Measurements from ENCODE around the gene DPYSL4.

The DPYSL4 gene

DNA sequence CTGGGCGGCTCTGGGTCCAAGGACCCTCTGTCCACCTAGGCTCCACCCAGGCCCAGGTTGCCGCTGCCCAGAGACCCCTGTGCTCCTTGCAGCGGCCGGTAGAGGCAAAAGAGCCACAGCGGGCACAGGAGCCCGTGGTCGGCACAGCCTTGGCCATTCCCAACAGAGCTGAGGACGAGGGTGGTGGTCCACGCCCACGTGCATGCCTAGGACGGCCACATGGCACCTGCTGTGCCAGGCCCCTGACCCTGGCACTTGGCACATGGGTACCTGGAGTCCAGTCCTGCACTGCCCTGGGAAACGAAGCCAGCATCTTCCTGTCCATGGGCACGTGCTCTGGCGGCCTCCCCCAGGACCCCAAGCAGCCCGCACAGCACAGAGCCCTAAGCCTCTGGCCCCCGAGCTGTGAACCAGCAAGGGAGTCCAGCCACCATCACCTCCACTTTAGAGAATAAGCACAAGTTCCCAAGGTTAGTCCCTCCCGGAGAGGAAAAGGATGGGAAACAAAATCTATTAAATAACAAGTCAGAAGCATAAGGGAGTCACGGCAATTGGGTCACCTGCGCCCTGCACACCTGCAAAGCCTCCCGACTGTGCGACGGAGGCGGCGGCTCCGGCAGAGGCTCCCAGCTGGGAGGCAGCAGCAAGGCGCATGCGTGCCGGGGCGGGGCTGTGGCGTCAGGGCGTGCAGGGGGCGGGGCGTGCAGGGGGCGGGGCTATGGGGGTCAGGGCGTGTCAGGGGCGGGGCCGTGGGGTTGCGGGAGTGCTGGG lies 61.9 kb downstream of the DPYSL4 start:
- DNase-seq: peak; percentile 20

DNA sequence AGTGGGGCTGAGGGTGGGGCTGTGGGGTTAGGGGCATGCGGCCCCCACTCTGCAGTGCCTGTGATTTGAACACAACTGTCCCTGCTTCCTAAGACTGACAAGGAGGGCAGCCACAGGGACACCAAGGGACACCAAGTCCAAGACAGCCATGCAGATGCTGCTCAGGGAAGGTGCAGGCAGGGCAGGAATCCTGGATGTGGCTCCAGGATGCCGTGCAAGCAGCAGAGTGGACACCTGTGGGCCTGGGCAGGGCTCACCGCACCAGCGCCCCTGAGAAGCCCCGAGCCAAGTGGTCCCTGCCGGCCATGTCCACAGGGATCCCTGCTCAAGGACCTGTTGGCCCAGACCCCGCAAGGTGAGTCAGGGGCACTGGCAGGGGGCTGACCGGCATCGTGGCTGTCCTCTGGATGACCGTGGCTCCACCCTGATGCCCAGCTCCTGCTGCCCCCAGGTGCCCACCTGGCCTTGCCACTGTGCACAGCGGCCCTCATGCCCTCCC lies 62.5 kb downstream of the DPYSL4 start:
- no peak for DNase-seq

DNA sequence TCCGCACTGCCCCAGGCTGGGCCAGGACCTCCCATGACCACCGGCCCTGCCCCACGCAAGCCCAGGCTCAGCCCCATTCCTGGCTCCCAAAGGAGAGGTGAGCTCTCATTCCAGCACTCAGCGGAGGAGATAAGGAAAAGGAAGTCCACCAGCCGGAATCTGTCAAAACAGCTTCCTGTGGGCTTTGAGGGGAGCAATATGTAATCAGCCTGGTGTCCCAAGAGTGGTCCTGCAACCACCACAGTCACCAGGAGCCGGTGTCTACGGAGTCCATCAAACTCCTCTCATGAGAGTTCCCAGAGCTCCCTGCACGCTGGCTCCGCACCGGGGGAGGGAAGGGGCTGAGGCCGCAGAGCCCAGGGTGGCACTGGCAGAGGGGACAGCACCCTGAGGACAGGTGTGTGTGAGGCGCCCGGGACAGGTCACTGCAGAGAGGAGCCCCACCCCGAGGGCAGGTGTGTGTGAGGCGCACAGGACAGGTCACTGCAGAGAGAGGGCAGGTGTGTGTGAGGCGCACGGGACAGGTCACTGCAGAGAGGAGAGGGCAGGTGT lies 63.2 kb downstream of the DPYSL4 start:
- no peak for DNase-seq

DNA sequence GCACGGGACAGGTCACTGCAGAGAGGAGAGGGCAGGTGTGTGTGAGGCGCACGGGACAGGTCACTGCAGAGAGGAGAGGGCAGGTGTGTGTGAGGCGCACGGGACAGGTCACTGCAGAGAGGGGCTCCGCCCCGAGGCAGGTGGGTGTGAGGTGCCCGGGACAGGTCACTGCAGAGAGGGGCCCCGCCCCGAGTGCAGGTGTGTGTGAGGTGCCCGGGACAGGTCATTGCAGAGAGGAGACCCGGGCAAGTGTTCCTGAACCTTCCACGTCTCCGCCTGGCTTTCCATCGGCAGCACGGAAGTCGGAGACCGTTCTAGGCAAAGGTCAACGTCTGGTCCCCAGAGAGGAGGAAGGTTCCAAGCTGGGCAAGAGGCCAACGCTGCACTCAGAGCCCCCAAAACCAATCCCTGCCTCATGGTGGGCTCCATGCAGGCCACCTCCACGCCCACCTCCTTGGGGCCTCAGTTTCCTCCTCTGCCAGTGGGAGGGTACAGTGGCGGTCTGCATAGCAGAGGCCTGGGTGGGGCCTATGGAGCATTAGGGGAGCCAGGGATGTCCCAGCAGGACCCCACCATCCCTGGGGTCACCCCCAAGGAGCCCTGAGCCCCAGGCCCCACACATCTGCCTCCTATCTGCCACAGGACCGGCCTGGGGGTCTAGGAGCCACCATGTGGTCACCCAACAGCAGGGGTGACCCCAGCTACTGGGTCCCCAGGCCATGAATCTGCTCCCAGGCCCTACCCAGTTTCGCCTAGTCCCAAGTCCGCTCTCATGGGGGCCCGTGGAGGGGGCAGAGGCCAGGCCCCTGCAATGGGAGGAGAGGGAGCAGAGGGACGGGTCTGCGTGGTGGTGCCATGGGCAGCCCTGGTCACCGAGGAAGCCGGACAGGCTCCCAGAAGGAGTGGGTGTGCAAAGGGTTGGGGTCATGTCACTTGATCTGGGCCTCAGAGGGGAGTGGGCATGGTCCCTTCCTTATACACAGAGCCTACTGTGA lies 64.0 kb downstream of the DPYSL4 start:
- DNase-seq: no peak

DNA sequence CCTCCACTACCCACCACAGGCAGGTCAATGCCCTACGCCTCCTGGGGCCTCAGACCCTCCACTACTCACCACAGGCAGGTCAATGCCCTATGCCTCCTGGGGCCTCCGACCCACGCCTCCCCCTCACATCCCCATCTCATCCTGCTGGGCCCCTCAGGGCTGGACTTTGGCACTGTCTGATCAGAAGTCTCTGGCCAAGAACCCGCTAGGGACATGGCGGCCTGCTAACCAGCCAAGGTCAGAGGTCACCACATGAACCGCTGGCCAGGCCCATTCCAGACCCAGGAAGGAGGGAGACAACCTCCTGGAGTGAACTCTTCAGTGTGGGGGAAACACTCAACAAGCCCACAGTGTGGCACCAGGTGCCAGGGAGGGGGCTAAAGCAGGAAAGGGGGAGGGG lies 65.2 kb downstream of the DPYSL4 start:
- DNase-seq: no peak

DNA sequence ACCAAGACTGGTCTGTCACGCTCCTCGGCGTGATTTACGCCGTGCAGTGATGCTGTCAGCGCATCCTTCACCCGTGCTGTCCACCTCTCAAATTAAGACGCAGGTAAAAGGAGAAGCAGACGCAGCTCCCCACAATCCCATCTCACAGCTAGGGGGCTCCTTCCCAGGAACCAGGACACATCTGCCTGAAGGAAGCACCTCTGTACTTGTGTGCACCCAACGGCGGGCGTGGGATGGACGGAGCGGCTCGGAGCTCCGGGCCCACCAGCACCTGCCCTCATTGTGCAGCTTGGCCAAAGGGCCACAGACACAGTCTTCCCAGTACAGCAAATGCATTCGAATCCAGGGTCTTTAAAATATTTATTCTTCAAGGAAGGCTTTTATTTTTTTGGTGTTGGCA lies 65.7 kb downstream of the DPYSL4 start:
- no peak for DNase-seq

DNA sequence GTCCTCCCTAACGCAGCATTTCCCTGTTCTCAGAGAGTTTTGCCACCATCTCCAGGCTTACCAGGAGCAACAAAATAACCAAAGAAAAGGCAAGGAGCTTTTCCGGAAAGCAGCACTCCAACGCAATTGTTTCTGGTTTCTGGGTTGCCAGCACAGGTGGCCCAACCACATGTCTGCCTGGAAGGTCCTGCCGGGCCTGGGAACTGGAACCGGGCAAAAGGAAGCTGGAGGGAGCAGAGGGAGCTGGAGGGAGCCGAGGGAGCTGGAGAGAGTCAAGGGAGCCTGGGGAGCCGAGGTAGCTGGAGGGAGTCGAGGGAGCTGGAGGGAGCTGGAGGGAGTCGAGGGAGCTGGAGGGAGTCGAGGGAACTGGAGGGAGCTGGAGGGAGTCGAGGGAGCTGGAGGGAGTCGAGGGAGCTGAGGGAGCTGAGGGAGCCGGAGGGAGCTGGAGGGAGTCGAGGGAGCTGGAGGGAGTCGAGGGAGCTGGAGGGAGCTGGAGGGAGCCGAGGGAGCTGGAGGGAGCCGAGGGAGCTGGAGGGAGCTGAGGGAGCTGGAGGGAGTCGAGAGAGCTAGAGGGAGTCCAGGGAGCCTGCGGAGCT lies 66.4 kb downstream of the DPYSL4 start:
- no peak for DNase-seq

DNA sequence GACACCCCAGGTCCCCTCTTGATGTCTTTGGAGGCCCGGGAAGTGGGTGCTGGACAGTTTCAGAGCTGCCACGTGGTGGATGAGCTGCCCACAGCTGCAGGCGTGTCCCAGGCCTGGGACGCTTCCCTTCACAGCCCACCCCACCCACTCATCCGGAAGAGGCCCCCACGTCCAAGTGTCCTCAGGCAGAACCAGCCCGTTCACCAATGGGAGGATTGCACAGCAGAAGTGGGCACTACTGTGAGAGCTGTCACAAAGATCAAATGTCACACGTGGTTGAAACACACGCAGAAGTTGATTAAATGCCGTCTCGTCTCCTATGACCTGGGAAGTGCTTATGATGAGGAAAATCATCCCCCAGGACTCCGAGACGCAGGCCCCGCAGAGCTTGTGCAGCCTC lies 68.1 kb downstream of the DPYSL4 start:
- no peak for DNase-seq

Measured in suppressor macrophage treated with lipopolysaccharide for 4 hours (primary cell).